ENCODE data around the gene MAP3K19.
A peak's percentile ranks its signal among the peaks of the same experiment; 100 is the strongest.
"Not testable (repeated sequence)": the region's sequence is repeated elsewhere in the genome, so short reads cannot be mapped to it uniquely, and the experiment has no call there.

Gene MAP3K19

GRCh38 chr2:135047300-135047699, at the start of gene MAP3K19:
MAP3K19 (minus strand) TSS chr2:135047447; CDS start chr2:135024647, 22,800 bp downstream.
- DNase-seq = no peak

- no peak for DNase-seq
Measured at GRCh38 chr2:135096665-135097446, 49.6 kb upstream of the MAP3K19 start.

DNA sequence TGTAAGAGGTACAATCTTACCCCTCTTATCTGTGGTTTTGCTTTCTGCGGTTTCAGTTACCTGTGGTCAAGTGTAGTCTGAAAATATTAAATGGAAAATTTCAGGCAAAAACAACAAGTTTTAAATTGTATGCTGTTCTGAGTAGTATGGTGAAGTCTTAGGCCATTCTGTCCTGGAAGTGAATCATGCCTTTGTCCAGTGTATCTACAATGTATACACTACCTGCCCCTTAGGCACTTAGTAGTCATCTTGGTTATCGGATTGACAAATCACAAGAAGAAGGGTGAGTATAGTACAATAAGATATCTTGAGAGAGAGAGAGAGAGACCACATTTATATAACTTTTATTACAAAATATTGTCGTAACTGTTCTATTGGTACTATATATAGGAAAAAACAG, 48.3 kb upstream of the MAP3K19 start:
- DNase-seq = no peak

GRCh38 chr2:135094508-135094907, 47.3 kb upstream of the MAP3K19 start:
- DNase-seq = no peak

DNA sequence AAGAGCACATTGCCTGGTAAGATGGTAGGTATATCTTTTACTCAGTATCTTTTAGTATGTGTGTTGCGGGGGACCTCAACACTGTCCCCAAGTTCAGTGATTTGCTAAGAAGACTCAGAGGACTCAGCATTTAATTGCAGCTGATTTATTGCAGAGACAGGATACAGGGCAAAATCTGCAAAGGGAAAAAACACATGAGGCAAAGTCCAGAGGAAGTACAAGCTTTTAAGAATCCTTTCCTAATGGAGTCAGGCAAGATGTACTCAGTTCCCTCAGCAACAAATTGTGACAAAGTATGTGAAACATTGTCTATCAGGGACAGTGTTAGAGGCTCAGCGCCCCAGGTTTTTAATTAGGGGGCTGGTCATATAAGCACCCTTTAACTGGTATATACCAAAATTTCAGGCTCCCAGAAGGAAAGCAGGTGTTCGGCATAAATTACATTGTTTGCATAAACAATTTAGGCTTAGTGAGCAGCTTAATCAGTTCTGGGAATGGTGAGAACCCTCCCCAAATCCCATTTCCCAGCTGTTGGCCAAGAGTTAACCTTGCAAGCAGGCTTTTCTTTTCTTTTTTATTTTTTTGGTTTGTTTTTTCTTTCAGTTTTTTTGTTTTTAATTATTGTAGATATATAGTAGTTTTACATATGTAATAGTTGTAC, 46.6 kb upstream of the MAP3K19 start:
- no peak for DNase-seq

- no peak for DNase-seq
Measured at GRCh38 chr2:135093193-135093592, 45.9 kb upstream of the MAP3K19 start.

GRCh38 chr2:135091681-135092080, 44.4 kb upstream of the MAP3K19 start:
- no peak for DNase-seq

GRCh38 chr2:135089597-135089996, 42.4 kb upstream of the MAP3K19 start:
- not testable (repeated sequence) for DNase-seq

- no peak for DNase-seq
Measured at GRCh38 chr2:135086222-135086621, 39.0 kb upstream of the MAP3K19 start.

GRCh38 chr2:135078417-135078816, 31.2 kb upstream of the MAP3K19 start:
- DNase-seq = no peak

- DNase-seq = no peak
Measured at GRCh38 chr2:135076556-135076955, 29.3 kb upstream of the MAP3K19 start.

GRCh38 chr2:135074216-135074615, 27.0 kb upstream of the MAP3K19 start:
- DNase-seq = no peak

GRCh38 chr2:135072125-135072997, 25.1 kb upstream of the MAP3K19 start:
- DNase-seq = no peak

GRCh38 chr2:135066710-135067109, 19.5 kb upstream of the MAP3K19 start:
- DNase-seq = no peak

GRCh38 chr2:135064149-135064548, 16.9 kb upstream of the MAP3K19 start:
- DNase-seq = no peak

DNA sequence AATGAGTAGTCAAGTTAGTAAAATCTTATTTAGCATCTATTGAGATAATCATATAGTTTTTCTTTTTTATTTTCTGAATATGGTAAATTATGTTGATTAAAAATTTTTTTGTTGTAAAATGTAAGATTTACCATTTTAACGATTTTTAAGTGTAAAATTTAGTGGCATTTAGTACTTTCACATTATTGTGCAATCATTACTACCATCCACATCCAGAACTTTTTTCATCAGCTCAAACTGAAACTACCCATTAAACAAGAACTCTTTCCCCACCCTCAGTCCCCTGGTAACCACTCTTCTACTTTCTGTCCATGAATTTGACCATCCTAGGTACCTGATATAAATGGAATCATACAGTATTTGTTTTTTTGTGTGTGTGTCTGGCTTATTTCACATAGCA, 16.0 kb upstream of the MAP3K19 start:
- DNase-seq = no peak

- no peak for DNase-seq
Measured at GRCh38 chr2:135059577-135059976, 12.3 kb upstream of the MAP3K19 start.

- DNase-seq = no peak
Measured at GRCh38 chr2:135056790-135057189, 9.5 kb upstream of the MAP3K19 start.

DNA sequence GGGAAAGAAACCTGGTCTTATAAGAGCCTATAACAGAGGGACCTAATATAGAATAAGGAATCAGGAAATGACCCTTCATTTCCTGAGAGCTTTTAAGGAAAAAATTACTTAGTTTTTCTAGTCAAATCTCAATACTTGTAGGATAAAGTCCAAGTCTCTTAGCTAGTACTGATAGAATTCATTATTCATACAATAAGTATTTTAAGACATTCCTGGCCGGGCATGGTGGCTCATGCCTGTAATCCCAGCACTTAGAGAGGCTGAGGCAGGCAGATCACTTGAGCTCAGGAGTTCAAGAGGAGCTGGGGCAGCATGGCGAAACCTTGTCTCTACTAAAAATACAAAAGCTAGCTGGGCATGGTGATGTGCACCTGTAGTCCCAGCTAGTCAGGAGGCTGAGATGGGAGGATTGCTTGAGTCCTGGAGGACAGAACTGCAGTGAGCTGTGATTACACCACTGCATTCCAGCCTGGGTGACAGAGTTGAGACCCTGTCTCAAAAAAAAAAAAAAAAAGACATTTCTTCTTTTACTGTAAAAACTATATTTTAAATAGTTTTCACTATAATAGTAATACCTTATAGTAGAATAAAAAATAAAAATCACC, 8.0 kb upstream of the MAP3K19 start:
- no peak for DNase-seq

- DNase-seq = no peak
Measured at GRCh38 chr2:135052997-135053474, 5.8 kb upstream of the MAP3K19 start.

DNA sequence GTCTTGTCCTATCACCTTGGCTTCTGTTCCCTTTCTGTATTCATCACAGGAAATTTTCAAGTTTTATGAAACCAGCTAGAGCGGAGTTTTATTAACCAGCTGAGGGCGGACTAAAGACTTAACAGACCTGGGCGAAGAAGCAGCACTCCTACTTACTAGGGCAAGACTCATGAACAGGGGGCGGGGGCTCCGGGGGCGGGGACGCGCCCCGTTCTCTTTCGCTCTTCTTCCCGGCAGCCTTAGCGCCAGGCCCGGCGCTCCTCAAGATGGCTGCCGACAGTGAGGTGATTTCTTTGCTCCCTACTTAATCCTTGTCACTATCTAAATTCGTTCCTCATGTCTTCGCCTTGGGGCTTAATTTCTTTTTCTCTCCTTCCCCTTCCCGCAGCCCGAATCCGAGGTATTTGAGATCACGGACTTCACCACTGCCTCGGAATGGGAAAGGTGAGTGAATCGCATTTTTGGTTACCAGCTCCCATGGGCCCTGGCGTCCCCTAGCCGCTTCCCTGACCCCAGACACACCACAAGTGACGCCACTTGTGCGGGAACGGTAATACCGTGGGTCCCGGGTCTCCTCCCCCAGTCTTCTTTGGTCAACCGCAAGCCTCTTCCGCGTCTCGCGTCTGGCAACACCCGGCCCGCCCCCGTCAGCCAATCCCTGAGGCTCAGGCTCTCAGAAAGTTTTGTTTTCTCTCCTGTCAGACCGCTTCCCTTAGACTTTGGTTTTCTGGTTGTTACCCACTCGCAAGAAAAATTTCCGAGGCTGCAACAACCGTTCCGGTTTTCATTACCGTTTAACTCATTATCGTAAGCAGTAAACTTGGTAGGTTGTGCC, 5.0 kb upstream of the MAP3K19 start, which contains the start of gene RAB3GAP1:
Gene RAB3GAP1, plus strand, starts transcription at position 251 of the 835 bp plus-strand sequence. Its CDS starts 16 bp downstream, at position 267.
- peak; percentile 47 for DNase-seq

DNA sequence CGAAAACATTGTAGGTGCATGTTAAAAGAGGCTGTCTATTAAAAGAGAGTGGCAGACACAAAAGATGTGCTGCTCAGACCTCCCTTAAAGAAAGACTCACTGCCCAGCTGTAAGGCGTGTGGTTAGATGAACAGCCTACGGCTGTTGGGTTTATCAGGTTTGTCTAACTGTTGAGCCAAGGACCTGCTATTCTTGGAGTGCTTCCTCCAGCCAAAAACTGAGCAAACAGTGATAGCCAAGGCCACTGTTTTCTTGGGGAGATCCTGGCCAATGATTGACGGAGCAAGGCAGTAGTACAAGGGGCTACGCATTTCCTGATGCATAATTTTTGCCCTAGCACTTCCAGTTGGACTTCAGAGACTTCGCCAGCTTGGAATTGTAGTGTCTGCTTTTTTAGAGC, 3.4 kb upstream of the MAP3K19 start:
- no peak for DNase-seq
